Fibroblast of lung (primary cell): Measurements from ENCODE around the gene PPM1H. TPM values are rescaled to one million over a fixed set of nuclear protein-coding genes. Genes with fewer than 3 reads are reported as not detected.
"Not testable (repeated sequence)": the region's sequence is repeated elsewhere in the genome, so short reads cannot be mapped to it uniquely, and the experiment has no call there.

ENCODE experiments used
- DNase-seq, 2 donors: peaks; one replicate each; pipeline versions ENCODE4 v3.0.0 to v3.0.0-alpha.2; 2010; ENCODE audit warnings: low read depth in 2 of 2
- H2AFZ ChIP-seq: 2 replicates; pipeline ENCODE4 v1.5.1; 2012; ENCODE audit warnings: low read length, control low read depth, inconsistent platforms
- H3K27ac ChIP-seq: 2 replicates; pipeline ENCODE4 v1.5.1; 2011; ENCODE audit warnings: low read length, control low read depth; ENCODE audit not compliant: insufficient read depth
- H3K27me3 ChIP-seq: 2 replicates; pipeline ENCODE4 v1.5.1; 2011; ENCODE audit warnings: mild to moderate bottlenecking, low read length; ENCODE audit not compliant: control insufficient read depth, insufficient read depth
- H3K36me3 ChIP-seq: 2 replicates; pipeline ENCODE4 v1.5.1; 2011; ENCODE audit warnings: low read length; ENCODE audit not compliant: control insufficient read depth, insufficient read depth
- H3K4me1 ChIP-seq: 2 replicates; pipeline ENCODE4 v1.5.1; 2011; ENCODE audit warnings: low read length; ENCODE audit not compliant: control insufficient read depth, insufficient read depth; ENCODE audit errors: extremely low read depth
- H3K4me2 ChIP-seq: 2 replicates; pipeline ENCODE4 v1.5.1; 2011; ENCODE audit warnings: low read length, control low read depth; ENCODE audit not compliant: insufficient read depth; ENCODE audit errors: extremely low read depth
- H3K4me3 ChIP-seq, 4 experiments: fragments of 200-600 bp in 1 of 4; sonication (generic) in 1 of 4; replicated peaks in 1 of 4; 2 replicates each; pipeline ENCODE4 v1.5.1; 2011 to 2016; ENCODE audit warnings: low read length in 4 of 4, low read depth in 3 of 4, mild to moderate bottlenecking in 3 of 4, control low read depth in 2 of 4, inconsistent platforms in 1 of 4, mixed read lengths in 1 of 4; ENCODE audit not compliant: insufficient read depth in 1 of 4; ENCODE audit errors: control extremely low read depth in 1 of 4
- H3K79me2 ChIP-seq: 2 replicates; pipeline ENCODE4 v1.5.1; 2012; ENCODE audit warnings: mild to moderate bottlenecking, low read length, inconsistent platforms; ENCODE audit not compliant: control insufficient read depth, insufficient read depth
- H3K9ac ChIP-seq: 2 replicates; pipeline ENCODE4 v1.5.1; 2011; ENCODE audit warnings: mild to moderate bottlenecking, low read length, control low read depth; ENCODE audit not compliant: insufficient read depth
- H3K9me3 ChIP-seq: 2 replicates; pipeline ENCODE4 v1.5.1; 2012; ENCODE audit warnings: low read depth, low read length; ENCODE audit not compliant: control insufficient read depth, insufficient read depth
- H4K20me1 ChIP-seq: 2 replicates; pipeline ENCODE4 v1.5.1; 2011; ENCODE audit warnings: low read length; ENCODE audit not compliant: control insufficient read depth, insufficient read depth; ENCODE audit errors: extremely low read depth
- EZH2 ChIP-seq: IDR thresholded peaks from 2 replicates; pipeline ENCODE4 v1.5.1; 2012; ENCODE audit warnings: low read length, control low read depth, mild to moderate bottlenecking; ENCODE audit errors: missing control alignments
- polyA plus RNA-seq, 2 donors: library from polyadenylated mRNA; depleted of rRNA in 1 of 2; stranded (reverse) in 1 of 2; unstranded in 1 of 2; fragments of >200 nt; gene quantifications; 2 replicates each; pipeline ENCODE4 v1.2.1, GENCODE V29; 2011 to 2012; ENCODE audit warnings: missing spikeins in 1 of 2
- total RNA-seq: library from RNA; depleted of rRNA; stranded (reverse); fragments of >200 nt; gene quantifications from 2 replicates; pipeline ENCODE4 v1.2.1, GENCODE V29; 2014
- TF ChIP-seq, protein P1 (sequence below), 2 donors: IDR thresholded peaks in 1 of 2; conservative IDR thresholded peaks in 1 of 2; 1 replicate in 1 of 2; 2 replicates in 1 of 2; pipeline ENCODE4 v1.5.1; 2011 to 2012; ENCODE audit warnings: low read length in 2 of 2, control low read depth in 1 of 2, inconsistent platforms in 1 of 2, low read depth in 1 of 2, mild to moderate bottlenecking in 1 of 2

Gene PPM1H
- total and polyA plus RNA-seq, 2 donors (not counting 1 experiment from before 2014, with no cell fraction given): 0.57 to 3.1 TPM

DNA sequence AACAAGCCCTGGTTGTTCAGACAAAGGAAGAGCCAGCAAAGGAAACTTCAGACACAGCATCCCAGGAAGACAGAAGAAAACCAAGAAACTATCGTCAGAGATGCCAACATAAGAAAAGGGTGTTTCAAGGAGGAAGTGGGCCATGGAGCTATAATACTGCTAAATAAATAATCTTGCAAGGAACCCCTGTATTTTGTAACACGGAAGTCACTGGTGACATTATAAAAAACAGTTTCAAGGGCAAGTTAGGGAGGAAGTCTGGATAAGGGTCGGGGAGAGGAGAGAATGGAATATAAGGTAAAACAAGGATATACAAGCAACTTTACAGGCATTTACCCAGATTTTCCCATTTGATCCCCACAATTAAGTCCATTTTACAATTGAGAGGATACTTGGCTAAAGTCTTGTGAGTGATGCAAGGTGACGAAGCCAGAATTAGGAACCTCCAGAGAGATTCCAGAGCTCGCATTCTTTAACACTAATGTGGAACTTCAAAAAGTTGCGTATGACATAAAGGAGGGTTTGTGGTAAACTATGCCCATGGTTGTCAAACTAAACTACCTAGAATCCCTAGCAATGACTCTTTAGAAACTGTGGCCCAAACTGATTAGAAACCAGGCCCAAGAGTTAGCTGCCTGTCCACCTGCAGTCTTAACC, 46.4 kb downstream of the PPM1H start:
- H3K4me2 ChIP-seq: no peak overlapping the region
- no peaks in the 10 kb centered on the region for H4K20me1 ChIP-seq
- TF ChIP-seq EZH2: no peak
- TF ChIP-seq, protein P1, sequence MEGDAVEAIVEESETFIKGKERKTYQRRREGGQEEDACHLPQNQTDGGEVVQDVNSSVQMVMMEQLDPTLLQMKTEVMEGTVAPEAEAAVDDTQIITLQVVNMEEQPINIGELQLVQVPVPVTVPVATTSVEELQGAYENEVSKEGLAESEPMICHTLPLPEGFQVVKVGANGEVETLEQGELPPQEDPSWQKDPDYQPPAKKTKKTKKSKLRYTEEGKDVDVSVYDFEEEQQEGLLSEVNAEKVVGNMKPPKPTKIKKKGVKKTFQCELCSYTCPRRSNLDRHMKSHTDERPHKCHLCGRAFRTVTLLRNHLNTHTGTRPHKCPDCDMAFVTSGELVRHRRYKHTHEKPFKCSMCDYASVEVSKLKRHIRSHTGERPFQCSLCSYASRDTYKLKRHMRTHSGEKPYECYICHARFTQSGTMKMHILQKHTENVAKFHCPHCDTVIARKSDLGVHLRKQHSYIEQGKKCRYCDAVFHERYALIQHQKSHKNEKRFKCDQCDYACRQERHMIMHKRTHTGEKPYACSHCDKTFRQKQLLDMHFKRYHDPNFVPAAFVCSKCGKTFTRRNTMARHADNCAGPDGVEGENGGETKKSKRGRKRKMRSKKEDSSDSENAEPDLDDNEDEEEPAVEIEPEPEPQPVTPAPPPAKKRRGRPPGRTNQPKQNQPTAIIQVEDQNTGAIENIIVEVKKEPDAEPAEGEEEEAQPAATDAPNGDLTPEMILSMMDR (conservative IDR thresholded peaks at IDR 0.05 in 1 of 2, IDR thresholded peaks at IDR 0.05 in 1 of 2; ENCODE audit: low read depth in 1 of 2, low read length in 2 of 2): no peak
- H3K4me3 ChIP-seq: no peak overlapping the region
- no peaks in the 10 kb centered on the region for H3K9me3 ChIP-seq
- H3K27me3 ChIP-seq: no peaks in the 10 kb centered on the region
- DNase-seq: no peak
- H3K4me1 ChIP-seq: no peaks in the 10 kb centered on the region
- H3K27ac ChIP-seq: no peak overlapping the region
- no peak overlapping the region for H2AFZ ChIP-seq
- no peaks in the 10 kb centered on the region for H3K79me2 ChIP-seq
- no peak overlapping the region for H3K9ac ChIP-seq
- no peaks in the 10 kb centered on the region for H3K36me3 ChIP-seq

DNA sequence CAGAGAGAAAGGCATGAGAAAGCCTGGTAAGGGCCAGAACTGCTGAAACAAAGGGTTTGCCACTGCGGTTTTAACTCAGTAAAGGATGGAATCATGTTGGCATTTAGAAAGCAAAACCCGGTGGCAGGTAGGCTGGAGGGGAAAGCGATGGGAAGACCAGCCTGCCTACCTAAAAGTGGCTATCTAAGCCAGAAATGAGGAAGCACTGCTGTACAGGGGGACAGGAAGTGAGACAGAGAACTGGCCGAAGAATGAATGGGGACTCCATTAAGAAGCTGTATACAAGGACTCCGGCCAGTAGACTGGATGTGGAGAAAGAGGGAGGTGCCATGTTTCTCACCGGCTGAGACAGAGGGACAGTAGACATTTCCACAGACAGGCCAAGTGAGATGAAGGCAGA, 48.2 kb downstream of the PPM1H start:
- Histone ChIP-seq H2AFZ (no peak overlapping the region), H3K4me2 (no peak overlapping the region), H3K79me2 (no peaks in the 10 kb centered on the region), H4K20me1 (no peaks in the 10 kb centered on the region), H3K9ac (no peak overlapping the region), H3K27ac (no peak overlapping the region), H3K27me3 (no peaks in the 10 kb centered on the region), H3K36me3 (no peaks in the 10 kb centered on the region), H3K9me3 (no peaks in the 10 kb centered on the region), H3K4me3 (no peak overlapping the region), H3K4me1 (no peaks in the 10 kb centered on the region)
- DNase-seq: no peak
- TF ChIP-seq EZH2: no peak
- TF ChIP-seq, protein P1 (conservative IDR thresholded peaks at IDR 0.05 in 1 of 2, IDR thresholded peaks at IDR 0.05 in 1 of 2; ENCODE audit: low read depth in 1 of 2, low read length in 2 of 2): no peak

GRCh38 chr12:62885242-62885641, 49.7 kb downstream of the PPM1H start:
- H3K9me3 ChIP-seq: no peaks in the 10 kb centered on the region
- TF ChIP-seq EZH2: no peak
- TF ChIP-seq, protein P1 (conservative IDR thresholded peaks at IDR 0.05 in 1 of 2, IDR thresholded peaks at IDR 0.05 in 1 of 2; ENCODE audit: low read depth in 1 of 2, low read length in 2 of 2): no peak

DNA sequence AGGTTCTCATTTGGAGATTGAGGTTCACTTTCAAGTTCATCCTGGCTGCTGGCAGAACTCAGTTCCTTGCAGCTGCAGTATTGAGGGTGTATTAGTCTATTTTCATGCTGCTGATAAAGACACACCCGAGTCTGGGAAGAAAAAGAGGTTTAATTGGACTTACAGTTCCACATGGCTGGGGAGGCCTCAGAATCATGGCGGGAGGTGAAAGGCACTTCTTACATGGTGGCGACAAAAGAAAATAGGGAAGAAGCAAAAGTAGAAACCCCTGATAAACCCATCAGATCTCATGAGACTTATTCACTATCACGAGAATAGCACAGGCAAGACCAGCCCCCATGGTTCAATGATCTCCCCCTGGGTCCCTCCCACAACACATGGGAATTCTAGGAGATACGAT, 50.1 kb downstream of the PPM1H start:
- H3K4me1 ChIP-seq, DNase-seq, H3K27me3 ChIP-seq, H3K36me3 ChIP-seq, H2AFZ ChIP-seq, H3K4me3 ChIP-seq, H3K4me2 ChIP-seq, H3K9ac ChIP-seq, H4K20me1 ChIP-seq, H3K9me3 ChIP-seq, H3K79me2 ChIP-seq, H3K27ac ChIP-seq: not testable (repeated sequence)

More at GRCh38 chr12:62885242-62885641, 49.7 kb downstream of the PPM1H start:
- no peak overlapping the region for H3K9ac ChIP-seq
- no peak overlapping the region for H3K4me2 ChIP-seq
- H3K79me2 ChIP-seq: no peaks in the 10 kb centered on the region
- no peak for DNase-seq
- H3K27ac ChIP-seq: no peak overlapping the region
- no peak overlapping the region for H3K4me3 ChIP-seq
- no peaks in the 10 kb centered on the region for H3K36me3 ChIP-seq
- H3K27me3 ChIP-seq: peaks cover 3% of the 10 kb centered on the region
- H3K4me1 ChIP-seq: no peaks in the 10 kb centered on the region
- H2AFZ ChIP-seq: no peak overlapping the region
- H4K20me1 ChIP-seq: no peaks in the 10 kb centered on the region
